Measurements from ENCODE around the gene SLC8A3.

DNA sequence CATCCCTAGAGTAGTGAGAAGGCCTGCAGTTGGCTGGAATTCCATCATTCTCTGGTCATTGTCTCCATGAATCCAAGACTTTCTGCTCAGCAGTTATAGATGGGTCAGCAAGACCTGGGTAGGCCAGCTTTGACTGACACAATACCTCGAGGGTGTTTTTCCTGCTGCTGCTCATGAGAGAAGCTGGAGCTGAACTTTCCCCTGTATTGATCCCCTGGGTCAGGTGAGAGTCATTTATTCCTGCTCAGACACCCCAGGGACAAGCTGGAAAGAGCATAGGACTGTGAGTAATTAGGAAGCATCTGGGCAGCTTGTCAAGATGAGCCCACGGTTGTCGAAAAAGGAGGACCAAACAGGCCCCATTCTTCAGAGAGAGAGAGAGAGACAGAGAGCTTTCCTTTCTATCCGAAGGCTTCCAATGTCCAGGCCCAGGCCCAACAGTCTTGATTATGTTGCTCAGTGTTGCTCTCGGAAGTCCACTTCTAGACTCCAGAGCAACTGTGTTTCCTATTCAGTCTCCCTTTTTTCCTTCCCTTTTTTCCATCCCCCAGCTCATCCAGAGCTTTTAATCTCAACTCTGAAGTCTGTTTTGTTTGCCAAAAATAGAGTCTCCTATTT lies 131.1 kb downstream of the SLC8A3 start:
- TF ChIP-seq, protein P1, sequence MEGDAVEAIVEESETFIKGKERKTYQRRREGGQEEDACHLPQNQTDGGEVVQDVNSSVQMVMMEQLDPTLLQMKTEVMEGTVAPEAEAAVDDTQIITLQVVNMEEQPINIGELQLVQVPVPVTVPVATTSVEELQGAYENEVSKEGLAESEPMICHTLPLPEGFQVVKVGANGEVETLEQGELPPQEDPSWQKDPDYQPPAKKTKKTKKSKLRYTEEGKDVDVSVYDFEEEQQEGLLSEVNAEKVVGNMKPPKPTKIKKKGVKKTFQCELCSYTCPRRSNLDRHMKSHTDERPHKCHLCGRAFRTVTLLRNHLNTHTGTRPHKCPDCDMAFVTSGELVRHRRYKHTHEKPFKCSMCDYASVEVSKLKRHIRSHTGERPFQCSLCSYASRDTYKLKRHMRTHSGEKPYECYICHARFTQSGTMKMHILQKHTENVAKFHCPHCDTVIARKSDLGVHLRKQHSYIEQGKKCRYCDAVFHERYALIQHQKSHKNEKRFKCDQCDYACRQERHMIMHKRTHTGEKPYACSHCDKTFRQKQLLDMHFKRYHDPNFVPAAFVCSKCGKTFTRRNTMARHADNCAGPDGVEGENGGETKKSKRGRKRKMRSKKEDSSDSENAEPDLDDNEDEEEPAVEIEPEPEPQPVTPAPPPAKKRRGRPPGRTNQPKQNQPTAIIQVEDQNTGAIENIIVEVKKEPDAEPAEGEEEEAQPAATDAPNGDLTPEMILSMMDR (IDR thresholded peaks at IDR 0.05) = no peak
- TF ChIP-seq POLR2A (IDR thresholded peaks at IDR 0.05) = no peak
